ENCODE results near the gene TAT.
"Not testable (repeated sequence)": the region's sequence is repeated elsewhere in the genome, so short reads cannot be mapped to it uniquely, and the experiment has no call there.

DNA sequence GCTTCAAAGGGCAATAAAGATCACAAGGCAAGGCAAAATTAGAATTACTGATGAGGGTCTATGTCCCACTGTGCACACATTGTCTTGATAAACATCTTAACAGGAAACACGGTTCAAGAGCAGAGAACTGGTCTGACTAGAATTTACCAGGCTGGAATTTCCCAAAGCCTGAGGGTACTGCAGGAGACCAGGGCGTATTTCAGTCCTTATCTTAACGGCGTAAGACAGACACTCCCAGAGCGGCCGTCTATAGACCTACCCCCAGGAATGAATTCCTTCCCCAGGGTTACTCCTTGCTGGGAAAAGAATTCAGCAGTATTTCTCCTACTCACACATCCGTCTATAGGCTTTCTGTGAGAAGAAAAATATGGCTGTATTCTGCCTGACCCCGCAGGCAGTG lies 15.0 kb downstream of the TAT start:
- TF ChIP-seq, protein P1, sequence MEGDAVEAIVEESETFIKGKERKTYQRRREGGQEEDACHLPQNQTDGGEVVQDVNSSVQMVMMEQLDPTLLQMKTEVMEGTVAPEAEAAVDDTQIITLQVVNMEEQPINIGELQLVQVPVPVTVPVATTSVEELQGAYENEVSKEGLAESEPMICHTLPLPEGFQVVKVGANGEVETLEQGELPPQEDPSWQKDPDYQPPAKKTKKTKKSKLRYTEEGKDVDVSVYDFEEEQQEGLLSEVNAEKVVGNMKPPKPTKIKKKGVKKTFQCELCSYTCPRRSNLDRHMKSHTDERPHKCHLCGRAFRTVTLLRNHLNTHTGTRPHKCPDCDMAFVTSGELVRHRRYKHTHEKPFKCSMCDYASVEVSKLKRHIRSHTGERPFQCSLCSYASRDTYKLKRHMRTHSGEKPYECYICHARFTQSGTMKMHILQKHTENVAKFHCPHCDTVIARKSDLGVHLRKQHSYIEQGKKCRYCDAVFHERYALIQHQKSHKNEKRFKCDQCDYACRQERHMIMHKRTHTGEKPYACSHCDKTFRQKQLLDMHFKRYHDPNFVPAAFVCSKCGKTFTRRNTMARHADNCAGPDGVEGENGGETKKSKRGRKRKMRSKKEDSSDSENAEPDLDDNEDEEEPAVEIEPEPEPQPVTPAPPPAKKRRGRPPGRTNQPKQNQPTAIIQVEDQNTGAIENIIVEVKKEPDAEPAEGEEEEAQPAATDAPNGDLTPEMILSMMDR (IDR thresholded peaks at IDR 0.05), result not testable (repeated sequence)
- not testable (repeated sequence) for TF ChIP-seq POLR2A (IDR thresholded peaks at IDR 0.05)
